ENCODE measurements around the gene INPPL1.
A peak's percentile ranks its signal among the peaks of the same experiment; 100 is the strongest.

INPPL1 gene

GRCh38 chr11:72216638-72217037 is 7.9 kb upstream of the INPPL1 start, which contains the start of gene FOLR2:
TSS of gene FOLR2 (plus strand) at chr11:72216794. CDS start at chr11:72218585, 1,791 bp downstream.
- no peak for TF ChIP-seq CTCF (IDR thresholded peaks at IDR 0.05)
- no peaks in the 10 kb centered on the region for H3K36me3 ChIP-seq
- H3K27ac ChIP-seq, result no peak within 1 kb of the TSS
- no peaks in the 10 kb centered on the region for H3K9me3 ChIP-seq
- H3K27me3 ChIP-seq, result no peaks in the 10 kb centered on the region
- peaks cover 9 to 15% of the 10 kb centered on the region in 2 experiments for H3K4me1 ChIP-seq (ENCODE audit: control insufficient read depth in 1 of 2, insufficient read depth in 1 of 2, low read depth in 1 of 2, low read length in 1 of 2)
- H3K4me3 ChIP-seq (ENCODE audit: low read depth in 1 of 2, low read length in 1 of 2), result no peak within 1 kb of the TSS

- no peaks in the 10 kb centered on the region for H3K9me3 ChIP-seq
- H3K27me3 ChIP-seq, result no peaks in the 10 kb centered on the region
- H3K4me3 ChIP-seq (ENCODE audit: low read depth in 1 of 2, low read length in 1 of 2), result no peak overlapping the region
- peaks cover 12 to 26% of the 10 kb centered on the region in 2 experiments for H3K4me1 ChIP-seq (ENCODE audit: control insufficient read depth in 1 of 2, insufficient read depth in 1 of 2, low read depth in 1 of 2, low read length in 1 of 2)
- no peak for TF ChIP-seq CTCF (IDR thresholded peaks at IDR 0.05)
- peak overlapping the region; percentile 39 for H3K27ac ChIP-seq
- no peaks in the 10 kb centered on the region for H3K36me3 ChIP-seq
Measured at GRCh38 chr11:72217841-72218240, 6.7 kb upstream of the INPPL1 start.

- Histone ChIP-seq H3K27ac (peak overlapping the region; percentile 39), H3K4me1 (ENCODE audit: control insufficient read depth in 1 of 2, insufficient read depth in 1 of 2, low read depth in 1 of 2, low read length in 1 of 2) (peaks cover 14 to 27% of the 10 kb centered on the region in 2 experiments), H3K4me3 (ENCODE audit: low read depth in 1 of 2, low read length in 1 of 2) (no peak overlapping the region), H3K27me3 (no peaks in the 10 kb centered on the region), H3K36me3 (no peaks in the 10 kb centered on the region), H3K9me3 (no peaks in the 10 kb centered on the region)
- TF ChIP-seq CTCF (IDR thresholded peaks at IDR 0.05), result no peak
Measured at GRCh38 chr11:72218251-72218745, 6.3 kb upstream of the INPPL1 start.

GRCh38 chr11:72220696-72221363 is 3.7 kb upstream of the INPPL1 start:
- no peak overlapping the region for H3K4me3 ChIP-seq (ENCODE audit: low read depth in 1 of 2, low read length in 1 of 2)
- no peaks in the 10 kb centered on the region for H3K36me3 ChIP-seq
- H3K9me3 ChIP-seq, result no peaks in the 10 kb centered on the region
- no peak for TF ChIP-seq CTCF (IDR thresholded peaks at IDR 0.05)
- peaks cover 23 to 36% of the 10 kb centered on the region in 2 experiments for H3K4me1 ChIP-seq (ENCODE audit: control insufficient read depth in 1 of 2, insufficient read depth in 1 of 2, low read depth in 1 of 2, low read length in 1 of 2)
- no peaks in the 10 kb centered on the region for H3K27me3 ChIP-seq
- H3K27ac ChIP-seq, result no peak overlapping the region

- TF ChIP-seq CTCF (IDR thresholded peaks at IDR 0.05), result no peak
- Histone ChIP-seq H3K9me3 (no peaks in the 10 kb centered on the region), H3K4me1 (ENCODE audit: control insufficient read depth in 1 of 2, insufficient read depth in 1 of 2, low read depth in 1 of 2, low read length in 1 of 2) (peaks cover 23 to 36% of the 10 kb centered on the region in 2 experiments), H3K27me3 (no peaks in the 10 kb centered on the region), H3K4me3 (ENCODE audit: low read depth in 1 of 2, low read length in 1 of 2) (no peak overlapping the region), H3K27ac (peak overlapping the region; percentile 95), H3K36me3 (no peaks in the 10 kb centered on the region)
Measured at GRCh38 chr11:72221386-72222075, 3.0 kb upstream of the INPPL1 start.

Data from neutrophil (primary cell).